GM18511 (cell line): Measurements from ENCODE around the gene GBF1.

ENCODE experiments used
- ATAC-seq: cut with Tn5 transposase; IDR thresholded peaks from one replicate; pipeline ENCODE4 v1.9.1; 2021; ENCODE audit warnings: mild to moderate bottlenecking, moderate library complexity; ENCODE audit not compliant: unreplicated experiment

The GBF1 gene

DNA sequence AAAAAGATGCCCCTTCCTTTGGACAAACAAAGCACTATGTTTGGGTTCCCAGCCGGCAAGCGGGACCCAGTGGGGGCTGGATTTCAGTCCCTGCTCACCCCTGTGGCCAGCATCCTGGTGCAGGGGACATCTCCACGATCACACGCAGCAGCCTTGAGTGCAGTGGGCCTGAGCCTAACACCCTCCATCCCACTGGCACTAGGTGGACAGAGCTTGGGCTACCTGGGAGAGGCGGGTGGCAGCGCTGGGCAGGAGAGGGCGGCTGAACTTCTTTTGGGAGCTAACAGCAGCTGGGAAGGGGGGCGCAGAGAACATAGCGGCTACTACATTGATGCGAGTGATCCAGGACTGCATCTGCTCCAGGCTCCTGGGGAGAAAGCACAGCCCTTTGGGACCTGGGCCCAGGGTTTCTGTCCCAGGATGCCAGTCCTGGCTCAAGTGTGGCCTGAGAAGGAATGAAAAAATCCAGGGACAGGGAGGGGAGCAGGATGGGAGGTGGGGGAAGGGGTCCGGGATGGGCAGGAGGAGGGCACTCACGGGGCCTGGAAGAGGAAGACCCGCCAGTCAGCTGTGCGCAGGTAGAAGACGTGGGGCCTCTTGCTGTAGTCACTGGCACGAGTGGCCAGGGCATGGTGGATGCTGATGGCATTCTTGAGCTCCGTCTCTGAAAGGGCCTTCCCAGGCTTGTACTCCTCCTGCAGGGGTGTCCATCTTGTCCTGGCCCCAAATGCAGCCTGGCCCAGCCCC, 159.2 kb downstream of the GBF1 start:
- no peak for ATAC-seq

DNA sequence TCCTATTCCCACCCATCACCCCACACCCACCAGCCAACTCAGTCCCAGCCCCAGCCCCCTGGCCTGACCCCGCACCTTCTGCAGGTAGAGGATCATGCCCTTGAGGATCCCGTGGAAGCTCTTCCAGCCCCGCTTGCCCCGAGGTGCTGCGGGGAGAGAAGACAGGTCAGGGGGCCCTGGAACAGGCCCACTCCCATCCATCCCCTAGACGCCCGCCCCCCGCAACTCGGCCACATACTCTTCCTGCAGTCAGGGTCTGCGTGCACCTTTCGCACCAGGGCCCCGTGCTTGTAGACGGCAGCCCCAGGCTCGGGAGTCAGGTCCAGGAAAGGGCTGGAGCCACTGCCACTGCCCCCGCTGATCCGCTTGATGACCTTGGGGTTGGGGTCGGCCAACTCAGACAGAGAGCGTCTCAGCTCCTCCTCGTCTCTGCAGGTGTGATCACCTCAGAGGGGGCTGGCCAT, 159.8 kb downstream of the GBF1 start:
- no peak for ATAC-seq

GRCh38 chr10:102405632-102406031, 160.3 kb downstream of the GBF1 start:
- ATAC-seq: no peak

GRCh38 chr10:102406815-102407214, 161.5 kb downstream of the GBF1 start:
- ATAC-seq: no peak

DNA sequence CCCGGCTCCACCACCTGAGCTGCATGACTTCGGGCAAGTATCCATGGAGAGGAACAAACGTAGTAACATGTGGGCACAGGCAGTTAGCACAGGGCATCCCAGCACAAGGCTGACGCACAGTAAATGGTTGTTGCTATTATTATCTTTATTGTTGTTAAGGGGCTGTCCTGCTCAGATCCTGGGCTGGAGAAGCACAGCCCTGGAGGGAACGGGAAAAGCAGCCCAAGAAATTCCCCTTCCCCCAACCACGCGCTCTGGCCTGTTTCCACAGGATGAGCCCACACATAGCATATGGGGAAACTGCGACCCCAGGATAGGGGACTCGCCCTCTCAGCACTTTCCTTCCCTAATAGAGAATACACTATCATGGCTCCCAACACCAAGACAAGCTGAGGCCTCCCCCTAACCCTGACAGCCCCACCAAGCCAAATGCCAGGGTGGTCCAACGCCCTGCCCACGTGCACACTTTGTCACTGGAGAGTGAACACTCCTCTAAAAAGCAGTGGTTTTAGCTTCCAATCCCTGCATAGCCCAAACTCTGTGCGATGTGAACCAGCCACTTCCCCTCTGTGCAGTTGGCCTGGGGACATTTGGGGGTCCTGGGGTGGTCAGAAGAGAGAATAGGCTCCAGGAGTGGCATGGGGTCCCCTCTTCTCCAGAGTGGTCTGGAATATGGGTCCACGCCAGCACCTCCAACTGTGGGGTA, 162.2 kb downstream of the GBF1 start:
- ATAC-seq: no peak

DNA sequence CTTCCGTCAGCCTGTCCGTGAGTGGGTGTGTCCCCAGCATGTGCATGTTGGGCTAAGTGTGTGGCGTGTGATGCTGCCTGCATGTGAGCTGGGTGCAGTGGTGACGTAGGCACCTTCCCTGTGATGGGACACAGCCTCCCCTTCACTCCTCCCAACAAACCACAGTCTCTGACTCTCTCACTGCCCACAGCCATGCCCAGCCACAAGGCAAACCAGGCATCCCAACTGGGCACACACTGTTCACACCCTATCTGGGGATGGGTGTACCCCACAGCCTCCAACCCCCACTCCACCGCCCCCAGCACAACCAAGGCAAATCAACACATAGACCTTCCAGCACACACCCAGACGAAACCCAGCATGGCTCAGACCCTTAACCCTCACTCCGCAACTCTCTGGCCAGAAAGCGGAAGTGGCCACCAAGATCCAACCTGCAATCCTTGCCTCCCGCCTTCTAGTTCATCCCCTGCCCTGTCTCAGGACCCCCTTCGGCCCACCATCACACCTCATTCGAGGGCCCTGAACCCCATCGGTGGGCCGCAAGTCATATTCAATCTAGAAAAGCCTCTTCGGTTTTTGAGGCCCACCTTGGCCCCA, 162.9 kb downstream of the GBF1 start:
- no peak for ATAC-seq

DNA sequence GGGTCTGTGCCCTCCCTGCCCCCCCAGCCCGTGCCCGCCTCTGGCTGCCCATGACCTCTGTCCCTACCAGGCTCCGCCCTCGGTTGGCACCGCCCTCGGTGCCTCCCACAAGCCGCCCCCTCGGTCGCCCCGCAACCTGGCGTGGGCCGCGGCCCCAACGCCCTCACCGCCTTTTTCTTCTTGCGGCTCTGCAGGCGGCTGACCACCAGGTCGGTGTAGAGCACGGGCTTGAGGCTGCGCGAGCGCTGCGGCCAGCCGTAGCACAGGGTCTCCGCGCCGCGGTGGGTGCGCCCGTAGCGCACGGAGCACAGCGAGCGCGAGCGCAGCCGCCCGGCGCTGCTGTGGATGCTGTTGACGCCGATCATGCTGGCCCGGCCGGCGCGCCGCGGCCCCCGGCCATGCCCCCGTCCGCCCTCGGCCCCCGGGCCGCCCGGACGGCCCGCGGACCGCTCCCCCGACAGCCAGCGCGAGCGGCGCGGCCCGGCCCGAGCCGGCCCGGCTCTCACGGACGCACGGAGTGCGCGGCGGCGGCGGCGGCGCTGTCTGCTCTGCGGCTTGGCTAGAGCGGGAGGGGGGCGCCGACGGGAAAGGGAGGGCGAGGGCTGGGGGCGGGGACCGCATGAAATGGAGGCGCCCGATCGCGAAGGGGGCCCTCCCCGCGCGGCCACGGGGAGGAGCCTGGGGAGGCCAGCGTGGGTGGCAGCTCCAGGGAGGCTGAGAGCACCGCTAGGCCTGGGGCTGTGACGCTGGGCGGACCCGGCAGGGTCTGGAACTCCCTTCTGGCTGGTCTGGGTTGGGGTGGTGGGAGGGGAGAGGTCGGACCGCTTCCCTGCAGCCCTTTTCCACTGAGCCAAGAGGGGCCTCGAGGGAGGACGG, 163.6 kb downstream of the GBF1 start:
- no peak for ATAC-seq

DNA sequence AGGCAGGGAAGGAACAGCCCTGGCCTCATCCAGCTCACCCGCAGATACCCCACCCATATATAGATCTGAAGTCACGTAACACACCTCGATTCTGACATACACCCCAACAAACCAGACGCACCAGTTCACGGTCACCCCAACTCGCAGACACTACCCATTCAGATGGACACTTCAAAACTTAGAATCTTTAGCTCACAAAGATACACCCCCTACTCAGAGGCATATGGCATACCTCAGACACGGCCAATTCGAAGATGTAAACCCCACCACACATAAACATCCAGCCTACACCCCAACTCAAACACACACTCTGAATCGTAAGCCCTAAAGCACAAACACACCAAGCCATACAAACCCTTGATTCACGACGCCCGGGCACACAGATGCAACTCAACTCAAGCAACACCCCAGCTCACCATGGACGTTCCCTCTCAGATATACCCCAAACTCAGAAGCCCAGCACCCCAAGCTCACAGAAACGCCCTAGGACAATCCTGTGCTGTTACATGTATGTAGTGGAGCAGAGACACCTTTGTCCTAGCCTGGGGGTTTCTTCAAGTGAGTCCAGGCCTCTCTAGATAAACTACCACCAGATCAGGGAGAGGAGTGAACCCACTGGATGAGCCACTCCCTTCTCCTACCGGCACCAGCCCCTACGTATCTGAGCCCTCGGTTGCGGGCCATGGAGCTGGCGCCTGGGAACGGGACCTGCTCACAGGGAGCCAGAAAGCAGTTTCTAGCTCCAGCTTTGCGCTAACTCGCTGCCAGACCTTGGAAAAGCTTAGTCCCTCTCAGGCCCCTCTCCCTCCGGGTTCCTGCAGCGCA, 164.5 kb downstream of the GBF1 start:
- no peak for ATAC-seq

DNA sequence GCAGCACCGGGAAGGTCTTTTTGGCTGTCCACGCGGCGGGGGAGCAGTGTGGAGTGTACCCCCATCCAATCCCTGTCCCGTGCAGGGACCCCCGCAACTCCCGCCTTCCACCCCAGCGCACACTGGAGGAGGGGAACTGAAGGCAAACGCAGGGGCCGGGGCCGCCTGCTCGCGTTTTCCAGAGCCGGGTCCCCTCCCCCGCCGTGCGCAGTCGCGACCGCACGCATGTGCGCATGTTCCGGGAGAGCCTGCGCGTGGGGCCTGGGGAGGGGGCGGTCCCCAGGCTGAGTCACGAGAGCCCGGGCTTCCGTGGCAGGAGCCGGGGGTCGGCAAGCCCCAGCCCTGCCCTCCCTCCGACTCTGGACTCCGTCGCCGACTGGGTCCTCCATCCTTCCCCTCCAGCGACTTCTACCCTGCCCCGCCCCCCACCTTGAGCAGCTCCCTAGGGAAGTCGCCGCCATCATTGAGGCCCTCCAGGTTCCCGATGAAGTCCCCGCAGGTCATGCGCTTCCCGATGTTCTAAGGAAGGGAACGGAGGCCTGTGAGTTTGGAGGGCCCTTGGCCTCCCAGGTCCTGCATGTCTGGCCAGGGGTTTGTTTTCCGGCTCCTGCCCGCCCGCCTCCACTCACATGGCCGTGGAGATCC, 165.2 kb downstream of the GBF1 start:
- no peak for ATAC-seq

GRCh38 chr10:102411341-102412255, 166.3 kb downstream of the GBF1 start:
- ATAC-seq: no peak

DNA sequence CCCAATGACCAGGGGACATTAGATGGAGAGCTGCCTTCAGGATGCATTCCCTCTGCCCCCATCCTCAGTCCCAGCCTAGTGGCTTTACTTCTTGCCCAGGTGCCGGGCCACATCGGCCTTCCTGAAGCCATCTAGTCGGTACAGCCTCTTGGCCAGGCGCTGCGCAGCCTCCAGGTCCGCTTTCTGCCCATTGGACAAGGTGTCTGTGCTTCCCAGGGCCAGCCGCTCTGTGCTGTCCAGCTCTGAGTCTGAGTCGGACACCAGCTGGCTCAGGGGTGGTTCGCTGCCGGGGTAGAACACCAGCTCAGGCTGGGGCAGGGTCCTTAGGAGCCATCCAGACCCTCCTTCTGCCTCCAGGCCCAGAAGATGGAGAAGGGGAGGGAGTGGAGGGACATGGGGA, 167.0 kb downstream of the GBF1 start:
- ATAC-seq: no peak

DNA sequence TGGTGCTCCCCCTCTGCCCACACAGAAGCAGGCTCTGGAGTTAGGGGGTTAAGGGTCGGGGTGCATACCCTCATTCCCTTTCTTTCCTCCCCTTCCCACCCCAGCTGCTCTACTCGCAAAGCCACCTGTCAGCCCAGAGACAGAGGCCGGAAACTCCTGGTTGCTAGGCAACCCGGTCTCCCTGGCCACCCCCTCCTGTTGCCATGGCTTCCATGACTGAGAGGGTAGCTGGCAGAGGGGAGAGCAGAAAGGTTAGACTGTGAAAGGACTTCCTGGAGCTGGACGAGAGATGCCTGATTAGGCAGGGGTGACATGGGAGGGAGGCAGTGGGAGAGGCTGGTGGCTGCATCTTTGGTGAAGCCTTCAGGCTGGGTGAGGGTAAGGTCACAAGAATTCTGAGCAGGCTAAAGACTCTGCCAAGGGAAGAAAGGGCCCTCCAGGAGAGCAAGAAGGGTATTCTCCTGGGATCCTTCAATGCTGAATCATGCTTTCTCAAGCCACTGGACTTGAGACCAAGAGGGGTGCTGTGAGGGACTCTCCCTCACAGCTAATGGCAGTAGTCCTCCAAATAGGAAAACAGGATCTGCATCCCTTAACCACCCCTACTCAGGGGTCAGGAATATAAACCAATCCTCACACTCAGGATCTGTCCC, 167.8 kb downstream of the GBF1 start:
- no peak for ATAC-seq

DNA sequence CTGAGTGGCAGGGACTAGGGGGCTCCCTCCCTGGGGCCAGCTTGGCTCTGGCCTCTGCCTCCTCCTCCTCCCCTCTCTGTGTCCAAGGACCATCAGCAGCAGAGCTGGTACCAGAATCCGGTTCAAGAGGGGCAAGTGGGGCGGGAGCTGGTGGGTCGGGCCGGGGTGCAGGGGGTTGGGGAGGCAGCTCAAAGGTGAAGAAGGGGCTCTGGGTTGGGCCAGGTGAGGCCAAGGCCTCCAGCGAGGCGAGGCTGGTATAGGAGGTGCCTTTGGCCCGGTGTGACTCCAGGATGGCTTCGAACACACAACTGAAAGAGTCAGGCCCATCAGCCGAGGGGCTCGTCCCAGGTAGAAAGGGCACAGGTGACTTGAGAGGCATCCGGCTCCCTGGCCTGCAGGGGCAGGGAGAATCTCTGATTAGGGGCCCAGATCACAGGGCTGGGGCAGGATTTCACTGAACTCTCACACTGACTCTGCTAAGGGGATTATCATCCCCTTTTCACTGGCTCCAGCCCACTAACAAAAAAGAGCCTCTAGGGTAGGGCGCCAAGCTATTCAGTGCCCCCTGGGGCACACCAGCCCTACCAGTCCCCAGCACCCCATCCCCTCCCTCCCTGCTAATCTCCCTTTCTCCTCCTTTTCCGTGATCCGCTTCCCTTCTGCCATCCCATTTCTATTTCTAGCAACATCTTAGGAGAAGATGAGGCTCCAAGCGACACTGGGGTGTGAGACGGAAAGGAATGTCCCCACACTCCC, 168.7 kb downstream of the GBF1 start:
- ATAC-seq: no peak

DNA sequence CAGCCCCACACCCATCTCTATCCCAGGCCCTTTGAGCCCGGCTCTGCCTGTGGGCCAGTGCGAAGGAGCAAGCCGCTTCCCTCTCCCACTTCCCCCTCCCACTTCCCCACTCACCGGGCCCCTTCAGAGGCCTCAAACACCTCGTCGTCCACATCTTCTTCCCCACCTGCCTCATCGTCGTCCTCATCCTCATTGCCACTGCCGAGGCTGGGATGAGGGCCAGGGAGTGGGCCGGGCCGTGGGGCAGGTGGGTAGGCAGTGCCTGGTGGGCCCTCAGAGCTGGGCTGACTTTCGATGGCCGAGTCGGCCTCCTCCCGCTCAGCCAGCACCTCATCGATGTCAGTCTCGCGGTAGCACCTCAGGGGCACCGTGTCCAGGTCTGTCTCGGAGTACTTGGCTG, 169.4 kb downstream of the GBF1 start:
- no peak for ATAC-seq

DNA sequence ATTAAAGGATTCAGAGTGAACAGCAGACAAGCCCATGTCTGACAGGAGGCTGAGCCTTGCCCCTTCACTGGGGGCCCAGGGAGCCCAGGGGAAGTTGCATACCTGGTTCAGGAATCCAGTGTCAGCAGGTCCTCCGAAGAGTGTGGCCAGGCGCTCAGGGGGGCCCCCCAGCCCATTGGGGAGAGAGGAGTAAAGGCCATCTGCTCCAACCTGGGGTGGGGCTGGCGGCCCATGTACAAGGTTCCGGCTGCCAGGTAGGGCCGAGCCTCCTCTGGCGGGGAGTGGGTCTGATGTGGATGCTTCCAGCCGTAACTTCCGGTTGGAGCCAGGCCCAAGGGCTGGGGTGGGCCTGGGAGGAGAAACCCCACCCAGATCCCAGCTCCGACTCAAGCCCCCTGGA, 171.0 kb downstream of the GBF1 start:
- ATAC-seq: no peak

- no peak for ATAC-seq
These were observed 171.4 kb downstream of the GBF1 start for GRCh38 chr10:102416695-102417094.

- ATAC-seq: no peak
These were observed 173.4 kb downstream of the GBF1 start, which contains the start of gene PSD for GRCh38 chr10:102418622-102419268. Gene PSD, minus strand, starts transcription at chr10:102418785. Its CDS starts 1,747 bp downstream, at chr10:102417038.
